HG02759 (cell line): ENCODE measurements around the gene ANKRD12.
"Not testable (repeated sequence)": the region's sequence is repeated elsewhere in the genome, so short reads cannot be mapped to it uniquely, and the experiment has no call there.

Experiments
- ATAC-seq: cut with Tn5 transposase; IDR thresholded peaks from one replicate; pipeline ENCODE4 v1.9.1; 2021; ENCODE audit warnings: mild to moderate bottlenecking, moderate library complexity; ENCODE audit not compliant: unreplicated experiment

The ANKRD12 gene

DNA sequence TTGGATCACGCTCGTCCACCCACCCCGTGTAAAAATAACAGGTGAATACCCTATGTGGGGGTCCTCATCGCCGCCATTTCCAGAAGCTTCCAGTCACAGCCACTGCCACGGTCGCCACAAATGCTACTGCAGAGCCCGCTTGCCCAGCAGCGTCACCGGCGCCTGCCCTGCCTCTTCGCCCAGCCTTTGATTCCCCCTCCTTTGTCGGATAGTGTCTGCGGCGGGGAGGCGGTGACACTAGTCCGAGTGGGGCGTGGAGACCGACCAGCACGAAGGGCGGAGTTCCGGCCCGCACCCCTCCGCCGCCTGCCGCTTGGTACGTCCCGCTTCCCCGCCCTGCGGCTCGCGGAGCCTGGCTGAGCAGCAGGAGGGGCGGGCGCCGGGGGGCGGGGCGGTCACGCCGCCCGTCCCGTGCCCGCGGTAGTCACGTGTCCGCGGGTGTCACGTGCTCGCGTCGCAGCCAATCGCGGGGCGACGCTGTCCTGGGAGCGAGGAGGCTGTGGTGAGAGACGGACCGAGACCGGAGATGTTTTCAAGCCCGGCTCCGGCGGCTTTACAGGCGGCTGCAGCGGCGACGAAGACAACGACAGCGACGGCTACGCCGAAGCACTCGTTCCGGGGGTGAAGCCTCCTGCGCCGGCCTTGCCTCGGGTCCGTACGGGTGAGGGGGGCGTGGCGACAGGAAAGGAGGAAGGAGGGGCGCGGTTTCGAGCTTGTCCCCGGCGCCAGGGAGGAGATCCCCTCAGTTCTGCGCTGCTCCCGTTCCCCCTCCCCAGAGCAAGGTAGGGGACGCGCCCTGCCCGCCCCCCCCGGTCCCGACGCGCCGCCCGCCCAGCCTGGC lies at the start of gene ANKRD12:
Gene ANKRD12 (plus strand): TSS at position 467 of the 841 bp plus-strand sequence. CDS start 45,652 bp downstream, outside the sequence.
- peak; percentile 72 for ATAC-seq

DNA sequence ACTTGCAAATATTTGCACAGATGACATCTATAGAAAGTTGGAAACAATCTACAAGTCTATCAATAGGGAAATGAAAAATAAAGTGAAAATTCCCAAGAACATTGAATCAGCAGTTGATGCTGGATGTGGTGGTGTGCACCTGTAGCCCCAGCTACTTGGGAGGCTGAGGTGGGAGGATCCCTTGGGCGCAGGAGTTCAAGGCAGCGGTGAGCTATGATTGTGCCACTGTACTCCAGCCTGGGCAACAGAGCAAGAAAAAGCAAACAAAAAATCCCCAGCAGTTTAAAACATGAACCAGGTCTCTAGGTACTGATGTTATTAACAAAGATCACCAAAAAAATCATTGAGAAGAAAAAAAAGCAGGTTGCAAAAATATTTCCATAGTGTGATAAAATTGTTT lies 49.4 kb upstream of the ANKRD12 start:
- ATAC-seq: no peak

GRCh38 chr18:9088252-9088651 lies 48.3 kb upstream of the ANKRD12 start:
- no peak for ATAC-seq

DNA sequence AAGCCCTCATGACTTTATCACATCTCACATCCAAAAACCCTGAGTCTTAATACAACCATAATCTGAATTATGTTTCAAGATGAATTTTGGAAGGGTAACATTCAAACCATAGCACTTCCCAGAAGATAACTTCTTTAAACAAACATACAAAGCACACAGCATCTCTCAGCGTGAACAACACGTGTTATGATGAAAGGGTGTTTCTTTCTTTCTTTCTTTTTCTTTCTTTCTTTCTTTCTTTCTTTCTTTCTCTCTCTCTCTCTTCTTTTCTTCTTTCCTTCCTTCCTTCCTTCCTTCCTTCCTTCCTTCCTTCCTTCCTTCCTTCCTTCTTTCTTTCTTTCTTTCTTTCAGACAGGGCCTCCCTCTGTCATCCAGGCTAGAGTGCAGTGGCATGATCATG lies 47.9 kb upstream of the ANKRD12 start:
- not testable (repeated sequence) for ATAC-seq

- ATAC-seq: no peak
These were observed 46.0 kb upstream of the ANKRD12 start for GRCh38 chr18:9090578-9090977.

- ATAC-seq: no peak
These were observed 45.5 kb upstream of the ANKRD12 start for GRCh38 chr18:9091066-9091476.

- ATAC-seq: no peak
These were observed 43.9 kb upstream of the ANKRD12 start for GRCh38 chr18:9092665-9093064.

DNA sequence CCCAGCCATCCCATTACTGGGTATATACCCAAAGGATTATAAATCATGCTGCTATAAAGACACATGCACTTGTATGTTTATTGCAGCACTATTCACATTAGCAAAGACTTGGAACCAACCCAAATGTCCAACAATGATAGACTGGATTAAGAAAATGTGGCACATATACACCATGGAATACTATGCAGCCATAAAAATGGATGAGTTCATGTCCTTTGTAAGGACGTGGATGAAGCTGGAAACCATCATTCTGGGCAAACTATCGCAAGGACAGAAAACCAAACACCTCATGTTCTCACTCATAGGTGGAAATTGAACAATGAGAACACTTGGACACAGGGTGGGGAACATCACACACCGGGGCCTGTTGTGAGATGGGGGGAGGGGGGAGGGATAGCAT lies 43.5 kb upstream of the ANKRD12 start:
- ATAC-seq: not testable (repeated sequence)

GRCh38 chr18:9094307-9095226 lies 42.0 kb upstream of the ANKRD12 start:
- ATAC-seq: no peak

- ATAC-seq: peak; percentile 85
These were observed 41.1 kb upstream of the ANKRD12 start for GRCh38 chr18:9095297-9096006.

GRCh38 chr18:9096007-9096371 lies 40.6 kb upstream of the ANKRD12 start:
- ATAC-seq: no peak

GRCh38 chr18:9096685-9097084 lies 39.9 kb upstream of the ANKRD12 start:
- no peak for ATAC-seq

DNA sequence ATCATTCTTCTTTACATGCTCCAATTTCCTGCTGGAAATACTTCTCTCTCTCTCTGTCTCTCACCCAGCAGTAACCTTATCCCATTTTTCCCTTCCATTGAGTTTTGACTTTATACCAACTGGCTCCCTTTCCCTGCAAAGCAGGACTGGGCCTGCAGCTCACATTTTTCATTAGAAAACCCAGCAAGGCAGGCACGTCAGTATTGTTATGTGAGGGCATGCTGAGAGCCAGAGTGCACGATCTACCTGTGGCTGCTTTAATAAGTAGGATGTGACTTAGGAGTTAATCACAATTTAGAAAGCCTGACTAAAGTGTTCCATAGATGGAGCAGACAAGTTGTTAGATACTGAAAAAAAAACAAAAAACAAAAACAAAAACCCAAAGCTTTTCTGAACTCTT lies 39.2 kb upstream of the ANKRD12 start:
- no peak for ATAC-seq

DNA sequence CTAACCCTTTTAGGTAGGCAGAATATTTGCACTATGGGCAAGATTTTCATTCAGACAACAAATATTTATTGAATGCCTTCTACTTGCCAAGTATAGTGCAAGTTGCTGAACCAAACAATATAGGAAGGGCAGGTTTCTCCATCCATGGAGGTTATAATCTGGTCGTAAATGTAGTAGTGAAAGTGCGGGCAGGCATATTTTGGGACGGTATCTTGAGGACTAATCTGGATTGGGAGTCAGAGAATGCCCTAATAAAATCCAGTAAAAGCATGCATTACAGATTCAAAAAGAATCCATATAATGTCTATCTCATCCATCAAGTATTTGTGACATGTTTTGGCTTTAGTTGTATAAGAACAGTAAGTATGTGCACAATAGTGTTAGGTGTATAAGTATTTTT lies 35.8 kb upstream of the ANKRD12 start:
- ATAC-seq: no peak

- peak; percentile 3 for ATAC-seq
These were observed 34.7 kb upstream of the ANKRD12 start for GRCh38 chr18:9101730-9102507.

GRCh38 chr18:9102508-9103375 lies 33.8 kb upstream of the ANKRD12 start, which contains the start of gene NDUFV2:
TSS of gene NDUFV2 (plus strand) at chr18:9102699. CDS start at chr18:9102744, 45 bp downstream.
- peak; percentile 96 for ATAC-seq

GRCh38 chr18:9103376-9103873 lies 33.2 kb upstream of the ANKRD12 start:
- no peak for ATAC-seq

- no peak for ATAC-seq
These were observed 32.2 kb upstream of the ANKRD12 start for GRCh38 chr18:9104244-9104901.

- ATAC-seq: no peak
These were observed 31.2 kb upstream of the ANKRD12 start for GRCh38 chr18:9105420-9105819.
